ENCODE data around the gene GLUD2. TPM values are rescaled to one million over a fixed set of nuclear protein-coding genes. Genes with fewer than 3 reads are reported as not detected.

The GLUD2 gene
- total RNA-seq, 4 donors from 2014 or later = 6.5 to 10.4 (median 6.9) TPM

DNA sequence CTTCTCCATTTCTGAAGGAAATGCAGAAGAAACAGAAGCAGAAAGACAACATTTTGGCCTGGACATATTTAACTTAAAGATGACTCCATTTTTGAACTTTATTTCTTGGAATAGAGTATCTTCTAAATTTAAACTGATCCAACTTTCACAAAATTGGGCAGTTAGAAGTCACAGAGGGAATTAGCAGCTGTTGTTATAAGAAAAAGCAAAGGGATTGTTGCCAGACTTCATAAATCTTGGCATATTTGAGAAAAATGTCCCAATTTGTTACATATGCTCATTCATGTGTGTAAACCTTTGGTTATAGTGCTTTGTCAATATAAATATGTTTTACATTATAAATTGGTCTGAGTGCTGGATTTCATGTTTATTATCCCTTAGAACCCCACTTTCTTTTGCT is 3.4 kb downstream of the GLUD2 start:
- no peak for TF ChIP-seq CTCF (IDR thresholded peaks at IDR 0.05; ENCODE audit: low read depth)

DNA sequence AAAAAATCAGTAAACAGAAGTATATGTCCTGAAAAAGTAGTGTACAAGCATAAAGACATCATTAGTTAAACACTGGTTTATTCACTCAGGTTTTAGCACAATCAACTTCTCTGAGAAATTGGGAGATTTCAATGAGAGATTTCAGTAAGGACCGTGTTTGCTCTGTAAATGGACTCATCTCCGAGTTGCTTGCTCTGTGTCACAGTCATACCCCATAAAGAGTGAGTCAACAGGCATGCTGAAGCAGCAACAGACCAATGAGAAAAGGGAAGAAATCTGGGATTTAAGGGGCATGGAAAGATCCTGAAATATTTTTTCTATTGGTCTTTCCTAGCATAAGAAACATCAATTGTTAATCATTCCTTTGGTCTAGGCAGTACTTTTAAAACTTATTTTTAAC is 4.7 kb downstream of the GLUD2 start:
- TF ChIP-seq CTCF (IDR thresholded peaks at IDR 0.05; ENCODE audit: low read depth) = no peak

DNA sequence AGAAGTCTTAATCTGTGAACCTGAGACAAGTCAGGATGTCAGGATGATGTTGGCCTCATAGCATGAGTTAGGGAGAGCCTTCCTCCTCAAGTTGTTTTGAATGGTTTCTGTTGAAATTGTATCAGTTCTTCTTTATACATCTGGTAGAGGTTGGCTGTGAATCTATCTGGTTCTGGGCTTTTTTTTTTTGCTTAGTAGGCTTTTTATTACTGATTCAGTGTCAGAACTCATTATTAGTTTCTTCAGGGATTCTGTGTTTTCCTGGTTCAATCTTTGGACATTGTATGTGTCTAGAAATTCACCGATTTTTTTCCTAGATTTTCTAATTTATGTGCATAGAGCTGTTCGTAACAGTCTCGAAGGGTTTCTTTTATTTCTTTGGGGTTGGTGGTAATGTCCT is 14.9 kb downstream of the GLUD2 start:
- no peak for TF ChIP-seq CTCF (IDR thresholded peaks at IDR 0.05; ENCODE audit: low read depth)

GRCh38 chrX:121064579-121064978 is 17.2 kb downstream of the GLUD2 start:
- no peak for TF ChIP-seq CTCF (IDR thresholded peaks at IDR 0.05; ENCODE audit: low read depth)

GRCh38 chrX:121084903-121085611 is 37.6 kb downstream of the GLUD2 start:
- TF ChIP-seq CTCF (IDR thresholded peaks at IDR 0.05; ENCODE audit: low read depth) = no peak

DNA sequence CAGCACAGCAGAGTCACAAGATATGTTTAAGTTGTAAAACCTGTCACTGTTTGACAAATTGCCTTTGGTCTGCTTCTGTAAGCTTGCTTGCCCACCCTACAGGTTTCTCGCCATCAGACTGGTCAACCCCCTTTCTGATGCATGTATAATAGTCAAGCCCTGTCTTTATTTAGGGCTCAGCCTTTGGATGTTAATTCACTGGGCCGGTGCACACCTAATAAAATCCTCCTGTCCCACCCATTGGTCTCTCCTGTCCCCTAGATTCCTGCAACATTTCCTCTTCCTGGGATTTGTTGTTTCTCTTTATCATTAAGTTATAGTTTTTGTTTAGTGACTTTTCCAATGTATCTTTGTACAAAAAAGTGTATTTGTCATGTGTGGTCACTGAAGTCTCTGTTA is 38.2 kb downstream of the GLUD2 start:
- no peak for TF ChIP-seq CTCF (IDR thresholded peaks at IDR 0.05; ENCODE audit: low read depth)

DNA sequence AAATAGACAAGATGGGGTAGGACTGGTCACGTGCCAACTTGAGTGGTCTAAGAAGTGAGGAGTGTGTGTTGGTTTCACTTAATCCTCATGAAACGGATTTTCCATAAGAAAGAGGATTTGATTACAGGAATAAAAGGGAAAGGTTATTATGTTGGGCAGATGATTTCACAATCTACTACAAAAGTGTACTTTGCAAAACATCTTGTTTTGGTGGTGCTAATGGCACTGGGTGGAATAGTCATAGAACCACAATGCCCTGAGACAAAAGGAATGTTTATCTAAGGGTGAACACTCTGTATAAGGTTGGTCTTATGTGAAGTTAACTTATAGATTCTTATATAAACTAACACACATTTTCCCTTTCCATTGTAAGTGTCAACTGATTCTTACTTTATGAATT is 45.6 kb downstream of the GLUD2 start:
- no peak for TF ChIP-seq CTCF (IDR thresholded peaks at IDR 0.05; ENCODE audit: low read depth)

Other genes starting within 250 kb of the GLUD2 start
- gene CT47B1, start 171.7 kb upstream of the GLUD2 start, total RNA-seq = not detected
- not detected for gene CT47A11, start 110.5 kb upstream of the GLUD2 start, total RNA-seq
- not detected for gene CT47A10, start 105.6 kb upstream of the GLUD2 start, total RNA-seq
- not detected for gene CT47A9, start 100.7 kb upstream of the GLUD2 start, total RNA-seq
- not detected for gene CT47A8, start 95.9 kb upstream of the GLUD2 start, total RNA-seq
- not detected for gene CT47A7, start 91.0 kb upstream of the GLUD2 start, total RNA-seq
- gene CT47A6, start 86.1 kb upstream of the GLUD2 start, total RNA-seq = not detected
- not detected for gene CT47A5, start 81.3 kb upstream of the GLUD2 start, total RNA-seq
- not detected for gene CT47A4, start 76.4 kb upstream of the GLUD2 start, total RNA-seq
- gene CT47A3, start 71.5 kb upstream of the GLUD2 start, total RNA-seq = not detected
- not detected for gene CT47A2, start 66.7 kb upstream of the GLUD2 start, total RNA-seq
- not detected for gene CT47A1, start 61.9 kb upstream of the GLUD2 start, total RNA-seq